GM12878 (cell line): Measurements from ENCODE around the gene SCN5A.

Experiments used
- MAX ChIP-seq: IDR thresholded peaks from 2 replicates; pipeline ENCODE4 v1.6.1; 2012; ENCODE audit warnings: low read depth, low read length, improper control_type of control experiment
- MLLT1 ChIP-seq: fragments of 450-650 bp; IDR thresholded peaks from 2 replicates; pipeline ENCODE4 v1.6.1; 2016; ENCODE audit warnings: mild to moderate bottlenecking
- NR2F1 ChIP-seq: fragments of 450-650 bp; conservative IDR thresholded peaks from 2 replicates; pipeline ENCODE4 v1.6.1; 2017; ENCODE audit warnings: mild to moderate bottlenecking

GRCh38 chr3:38601956-38602550 lies 47.4 kb downstream of the SCN5A start:
- TF ChIP-seq NR2F1 (no peak), MLLT1 (no peak), MAX (no peak)
